Esophagus muscularis mucosa (tissue), 3 donors: Measurements from ENCODE around the gene XK.

Experiments
- CTCF ChIP-seq, 3 experiments: fragments of 200-600 bp in 2 of 3; fragments of 450-650 bp in 1 of 3; sonication (generic) in 2 of 3; IDR thresholded peaks; one replicate each; pipeline ENCODE4 v1.5.1; 2017 to 2019; ENCODE audit warnings: antibody characterized with exemption in 3 of 3, mild to moderate bottlenecking in 2 of 3, moderate library complexity in 1 of 3
- POLR2A ChIP-seq: fragments of 450-650 bp; IDR thresholded peaks from one replicate; pipeline ENCODE4 v1.6.1; 2017; ENCODE audit warnings: antibody characterized with exemption, moderate library complexity, mild to moderate bottlenecking, low read depth
- POLR2AphosphoS5 ChIP-seq, 2 donors: sonication (generic); formaldehyde crosslinking; IDR thresholded peaks; one replicate each; pipeline ENCODE4 v1.6.1; 2017; ENCODE audit warnings: antibody characterized with exemption in 2 of 2

GRCh38 chrX:37754516-37754915 lies 68.9 kb downstream of the XK start:
- TF ChIP-seq CTCF (IDR thresholded peaks at IDR 0.05) = no peak
- TF ChIP-seq POLR2AphosphoS5 (IDR thresholded peaks at IDR 0.05) = no peak
- no peak for TF ChIP-seq POLR2A
